ENCODE results near the gene NADSYN1.

GRCh38 chr11:71456294-71456693 is 3.3 kb downstream of the NADSYN1 start:
- TF ChIP-seq RAD21 (conservative IDR thresholded peaks at IDR 0.05) (no peak), CTCF (IDR thresholded peaks at IDR 0.05; ENCODE audit: poor library complexity, severe bottlenecking) (no peak), REST (IDR thresholded peaks at IDR 0.05; ENCODE audit: borderline replicate concordance) (no peak), EP300 (conservative IDR thresholded peaks at IDR 0.05; ENCODE audit: poor library complexity, severe bottlenecking) (no peak), TAF1 (IDR thresholded peaks at IDR 0.05; ENCODE audit: low read depth) (no peak), POLR2AphosphoS5 (IDR thresholded peaks at IDR 0.05) (no peak), EZH2 (IDR thresholded peaks at IDR 0.05; ENCODE audit: borderline replicate concordance, insufficient read depth, low read length, poor library complexity, severe bottlenecking) (no peak), MXI1 (conservative IDR thresholded peaks at IDR 0.05; ENCODE audit: poor library complexity, severe bottlenecking) (no peak), SMC3 (conservative IDR thresholded peaks at IDR 0.05; ENCODE audit: poor library complexity) (no peak)
